ENCODE measurements around the gene CRISPLD2.

DNA sequence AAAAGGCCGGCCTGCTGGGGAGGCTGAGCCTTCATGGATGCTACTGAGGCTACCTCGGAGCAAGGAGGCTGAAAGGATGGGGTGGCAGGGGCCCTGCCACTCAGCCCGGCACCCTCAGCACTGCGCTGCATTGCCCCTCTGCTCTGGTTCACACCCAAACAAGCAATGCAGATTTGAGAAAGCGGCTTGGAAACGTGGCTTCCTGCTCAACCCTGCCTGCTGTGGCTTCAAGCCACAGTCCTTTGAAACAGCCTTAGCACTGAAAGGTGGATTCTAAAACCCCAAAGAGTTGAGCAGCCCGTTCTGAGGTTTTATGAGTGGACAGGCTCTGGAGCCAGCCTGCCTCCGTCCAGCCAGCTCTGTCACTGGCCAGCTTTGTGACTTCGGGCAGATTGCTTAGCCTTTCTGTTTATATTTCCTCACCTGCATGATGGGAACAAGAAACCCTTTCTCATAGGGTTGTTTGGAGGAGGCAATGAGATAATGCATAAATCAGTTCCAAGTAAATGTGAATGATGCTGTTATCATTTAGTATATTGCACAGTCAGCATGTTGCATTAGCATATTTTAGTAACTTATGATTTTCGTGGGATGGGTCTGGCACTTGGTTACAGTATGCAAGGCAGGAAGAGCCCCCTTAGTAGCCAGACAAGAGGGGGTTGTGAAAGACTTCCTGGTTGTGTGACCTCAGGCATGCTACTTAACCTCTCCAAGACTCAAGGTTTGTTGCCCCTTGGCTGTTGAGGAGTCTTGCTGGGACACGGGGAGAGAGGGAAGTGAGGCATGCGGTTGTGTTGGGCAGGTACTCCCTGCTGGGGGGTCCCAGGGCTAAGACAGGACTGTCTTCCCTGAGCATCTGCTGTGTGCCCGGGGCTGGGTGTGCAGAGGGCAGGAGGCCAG is 23.6 kb downstream of the CRISPLD2 start:
- TF ChIP-seq FOXM1 (IDR thresholded peaks at IDR 0.05; ENCODE audit: borderline replicate concordance) = no peak
- TF ChIP-seq TARDBP (IDR thresholded peaks at IDR 0.05) = no peak
- TF ChIP-seq ELF4 (IDR thresholded peaks at IDR 0.05) = no peak
- TF ChIP-seq BHLHE40 (IDR thresholded peaks at IDR 0.05; ENCODE audit: borderline replicate concordance) = no peak
- TF ChIP-seq HDGF (IDR thresholded peaks at IDR 0.05; ENCODE audit: borderline replicate concordance) = no peak
- no peak for TF ChIP-seq FOXA1 (IDR thresholded peaks at IDR 0.05)
- TF ChIP-seq, protein P1, sequence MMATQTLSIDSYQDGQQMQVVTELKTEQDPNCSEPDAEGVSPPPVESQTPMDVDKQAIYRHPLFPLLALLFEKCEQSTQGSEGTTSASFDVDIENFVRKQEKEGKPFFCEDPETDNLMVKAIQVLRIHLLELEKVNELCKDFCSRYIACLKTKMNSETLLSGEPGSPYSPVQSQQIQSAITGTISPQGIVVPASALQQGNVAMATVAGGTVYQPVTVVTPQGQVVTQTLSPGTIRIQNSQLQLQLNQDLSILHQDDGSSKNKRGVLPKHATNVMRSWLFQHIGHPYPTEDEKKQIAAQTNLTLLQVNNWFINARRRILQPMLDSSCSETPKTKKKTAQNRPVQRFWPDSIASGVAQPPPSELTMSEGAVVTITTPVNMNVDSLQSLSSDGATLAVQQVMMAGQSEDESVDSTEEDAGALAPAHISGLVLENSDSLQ (IDR thresholded peaks at IDR 0.05) = no peak
- TF ChIP-seq SP1 (IDR thresholded peaks at IDR 0.05) = no peak
- no peak for TF ChIP-seq NFRKB (IDR thresholded peaks at IDR 0.05)
- TF ChIP-seq FOXK2 (IDR thresholded peaks at IDR 0.05) = no peak
- no peak for TF ChIP-seq SUZ12 (IDR thresholded peaks at IDR 0.05)
